BE2C (cell line): Measurements from ENCODE around the gene BABAM2.

ENCODE experiments used
- DNase-seq: peaks from one replicate; pipeline ENCODE4 v3.0.0-alpha.2; 2020
- H3K27me3 ChIP-seq: fragments of 250-450 bp; sonication (Bioruptor Pico); 2 replicates; pipeline ENCODE4 v1.5.1; 2020; ENCODE audit warnings: mild to moderate bottlenecking
- H3K36me3 ChIP-seq: fragments of 250-450 bp; sonication (Bioruptor Pico); 2 replicates; pipeline ENCODE4 v1.5.1; 2020; ENCODE audit warnings: mild to moderate bottlenecking
- H3K4me1 ChIP-seq: fragments of 250-450 bp; sonication (Bioruptor Pico); 2 replicates; pipeline ENCODE4 v1.5.1; 2020
- H3K4me3 ChIP-seq: 2 replicates; pipeline ENCODE4 v1.5.1; 2011; ENCODE audit warnings: low read depth, low read length
- H3K9me3 ChIP-seq: fragments of 250-450 bp; sonication (Bioruptor Pico); 2 replicates; pipeline ENCODE4 v1.5.1; 2020
- TF ChIP-seq, protein P1 (sequence below): IDR thresholded peaks from 2 replicates; pipeline ENCODE4 v1.5.1; 2012; ENCODE audit warnings: mild to moderate bottlenecking, low read depth, low read length

The BABAM2 gene

DNA sequence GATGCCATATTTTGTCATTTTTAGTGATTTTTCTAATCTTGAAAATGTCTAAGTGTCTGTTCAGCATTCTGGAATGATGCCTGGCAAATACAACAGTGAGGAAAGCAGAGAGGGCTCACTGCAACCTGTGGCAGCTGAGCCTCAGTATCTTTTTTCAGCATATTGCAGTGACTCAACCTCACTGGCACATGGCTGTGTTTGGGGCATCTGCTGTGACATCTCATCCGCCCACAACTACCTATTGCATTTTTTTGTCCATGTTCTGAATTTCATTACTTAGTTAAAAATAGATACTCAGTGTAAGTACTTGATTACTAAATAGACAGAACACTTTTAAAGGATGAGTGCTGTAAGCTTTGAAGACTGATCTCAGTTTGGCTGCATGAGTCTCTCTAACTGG, 10.7 kb downstream of the BABAM2 start:
- no peak for DNase-seq
- H3K27me3 ChIP-seq: no peaks in the 10 kb centered on the region
- TF ChIP-seq, protein P1, sequence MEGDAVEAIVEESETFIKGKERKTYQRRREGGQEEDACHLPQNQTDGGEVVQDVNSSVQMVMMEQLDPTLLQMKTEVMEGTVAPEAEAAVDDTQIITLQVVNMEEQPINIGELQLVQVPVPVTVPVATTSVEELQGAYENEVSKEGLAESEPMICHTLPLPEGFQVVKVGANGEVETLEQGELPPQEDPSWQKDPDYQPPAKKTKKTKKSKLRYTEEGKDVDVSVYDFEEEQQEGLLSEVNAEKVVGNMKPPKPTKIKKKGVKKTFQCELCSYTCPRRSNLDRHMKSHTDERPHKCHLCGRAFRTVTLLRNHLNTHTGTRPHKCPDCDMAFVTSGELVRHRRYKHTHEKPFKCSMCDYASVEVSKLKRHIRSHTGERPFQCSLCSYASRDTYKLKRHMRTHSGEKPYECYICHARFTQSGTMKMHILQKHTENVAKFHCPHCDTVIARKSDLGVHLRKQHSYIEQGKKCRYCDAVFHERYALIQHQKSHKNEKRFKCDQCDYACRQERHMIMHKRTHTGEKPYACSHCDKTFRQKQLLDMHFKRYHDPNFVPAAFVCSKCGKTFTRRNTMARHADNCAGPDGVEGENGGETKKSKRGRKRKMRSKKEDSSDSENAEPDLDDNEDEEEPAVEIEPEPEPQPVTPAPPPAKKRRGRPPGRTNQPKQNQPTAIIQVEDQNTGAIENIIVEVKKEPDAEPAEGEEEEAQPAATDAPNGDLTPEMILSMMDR: no peak
- H3K9me3 ChIP-seq: no peaks in the 10 kb centered on the region
- H3K4me3 ChIP-seq: no peak overlapping the region
- no peaks in the 10 kb centered on the region; the same call in 1 of the 2 replicates for H3K36me3 ChIP-seq
- H3K4me1 ChIP-seq: peaks cover 11% of the 10 kb centered on the region

DNA sequence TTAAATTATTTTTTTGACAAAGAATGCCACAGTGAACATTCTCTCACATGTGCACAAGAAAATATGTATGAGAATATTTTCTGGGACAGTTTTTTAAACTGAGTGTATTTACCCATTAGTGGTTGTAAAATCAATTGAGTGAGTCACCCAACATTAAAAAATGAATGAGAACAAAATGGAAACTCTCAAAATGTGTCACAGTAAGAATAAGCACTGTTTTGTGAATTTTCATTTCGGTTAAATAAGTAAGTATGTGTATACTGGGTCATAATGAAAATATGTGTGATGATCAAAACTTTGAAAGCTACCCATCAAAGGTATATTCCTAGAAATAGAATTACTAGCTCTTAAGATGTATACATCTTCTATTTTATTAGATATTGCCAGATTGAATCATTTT, 11.6 kb downstream of the BABAM2 start:
- no peak overlapping the region for H3K4me3 ChIP-seq
- TF ChIP-seq, protein P1: no peak
- DNase-seq: no peak
- no peaks in the 10 kb centered on the region; the same call in 1 of the 2 replicates for H3K36me3 ChIP-seq
- H3K27me3 ChIP-seq: no peaks in the 10 kb centered on the region
- H3K9me3 ChIP-seq: no peaks in the 10 kb centered on the region
- H3K4me1 ChIP-seq: peaks cover 13% of the 10 kb centered on the region

DNA sequence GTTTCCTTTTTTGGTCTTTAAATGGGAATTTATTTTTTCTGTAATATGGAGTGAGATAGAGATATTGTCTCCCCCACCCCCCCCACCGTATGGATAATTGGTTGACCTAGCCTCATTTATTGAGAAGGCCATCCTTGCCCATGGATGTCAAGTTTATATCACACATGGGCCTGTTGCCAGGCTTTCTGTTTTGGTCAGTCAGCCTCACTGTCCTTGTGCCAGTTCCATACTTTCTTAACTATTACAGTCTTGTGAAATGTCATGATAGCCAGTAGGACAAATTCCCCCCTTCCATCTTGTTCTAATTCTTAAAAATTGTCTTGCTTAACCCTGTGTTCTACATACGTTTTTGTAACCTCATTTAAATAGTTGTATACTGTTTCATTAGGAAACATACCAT, 12.5 kb downstream of the BABAM2 start:
- no peaks in the 10 kb centered on the region for H3K27me3 ChIP-seq
- no peak for DNase-seq
- H3K4me1 ChIP-seq: peaks cover 19% of the 10 kb centered on the region
- no peaks in the 10 kb centered on the region for H3K9me3 ChIP-seq
- H3K4me3 ChIP-seq: no peak overlapping the region
- TF ChIP-seq, protein P1: no peak
- H3K36me3 ChIP-seq: no peaks in the 10 kb centered on the region; the same call in 1 of the 2 replicates

- peaks cover 19% of the 10 kb centered on the region for H3K4me1 ChIP-seq
- TF ChIP-seq, protein P1: no peak
- no peak overlapping the region for H3K4me3 ChIP-seq
- no peaks in the 10 kb centered on the region; the same call in 1 of the 2 replicates for H3K36me3 ChIP-seq
- no peaks in the 10 kb centered on the region for H3K9me3 ChIP-seq
- no peaks in the 10 kb centered on the region for H3K27me3 ChIP-seq
- no peak for DNase-seq
Observed at GRCh38 chr2:27903649-27904404, 13.3 kb downstream of the BABAM2 start.

DNA sequence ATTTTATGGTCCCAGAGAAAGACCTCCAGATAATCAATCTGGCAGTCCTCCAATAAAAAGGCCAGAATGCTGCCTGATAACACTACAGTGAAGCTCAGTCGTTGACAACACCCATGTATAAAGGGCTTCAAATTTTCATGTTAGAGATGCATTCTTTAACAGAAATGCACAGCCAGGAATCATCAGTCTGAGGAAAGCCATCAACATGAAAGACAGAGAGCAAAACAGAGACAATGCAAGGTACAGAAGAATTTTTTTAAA, 13.8 kb downstream of the BABAM2 start:
- no peak for DNase-seq
- Histone ChIP-seq H3K36me3 (no peaks in the 10 kb centered on the region; the same call in 1 of the 2 replicates), H3K4me1 (peaks cover 19% of the 10 kb centered on the region), H3K4me3 (no peak overlapping the region), H3K27me3 (no peaks in the 10 kb centered on the region), H3K9me3 (no peaks in the 10 kb centered on the region)
- TF ChIP-seq, protein P1: no peak

- TF ChIP-seq, protein P1: no peak
- H3K4me3 ChIP-seq: no peak overlapping the region
- peaks cover 19% of the 10 kb centered on the region for H3K4me1 ChIP-seq
- no peaks in the 10 kb centered on the region; the same call in 1 of the 2 replicates for H3K36me3 ChIP-seq
- H3K27me3 ChIP-seq: no peaks in the 10 kb centered on the region
- no peaks in the 10 kb centered on the region for H3K9me3 ChIP-seq
- no peak for DNase-seq
Observed at GRCh38 chr2:27906074-27906473, 15.5 kb downstream of the BABAM2 start.
